ENCODE results near the gene USP44.

GRCh38 chr12:95557625-95558024 is 6.3 kb upstream of the USP44 start:
- TF ChIP-seq CTCF (CRISPR knock-in tag; IDR thresholded peaks at IDR 0.05) (no peak), ZNF251 (CRISPR knock-in tag; IDR thresholded peaks at IDR 0.05) (no peak), RXRA (CRISPR knock-in tag; IDR thresholded peaks at IDR 0.05) (no peak), ZBTB8A (CRISPR knock-in tag; IDR thresholded peaks at IDR 0.05; ENCODE audit: borderline replicate concordance, low read depth) (no peak), FOXP4 (CRISPR knock-in tag; IDR thresholded peaks at IDR 0.05) (no peak), PATZ1 (CRISPR knock-in tag; IDR thresholded peaks at IDR 0.05) (no peak)

Data from HepG2 (cell line).